Brain pericyte (primary cell): ENCODE results near the gene TOMM34.

ENCODE experiments used
- DNase-seq: peaks from one replicate; pipeline ENCODE4 v3.0.0-alpha.2; 2012; ENCODE audit warnings: low read depth, low spot score

The TOMM34 gene

GRCh38 chr20:44962483-44962882 lies 2.3 kb upstream of the TOMM34 start:
- no peak for DNase-seq

GRCh38 chr20:44961870-44962267 lies 1.7 kb upstream of the TOMM34 start:
- DNase-seq, result no peak

GRCh38 chr20:44961011-44961869 lies 1.0 kb upstream of the TOMM34 start:
- DNase-seq, result no peak

- DNase-seq, result no peak
Observed at GRCh38 chr20:44959638-44960102, 527 bp downstream of the TOMM34 start.

GRCh38 chr20:44959082-44959637 lies 1.0 kb downstream of the TOMM34 start:
- DNase-seq, result no peak

GRCh38 chr20:44958276-44958675 lies 1.9 kb downstream of the TOMM34 start:
- DNase-seq, result no peak

GRCh38 chr20:44956410-44956809 lies 3.8 kb downstream of the TOMM34 start:
- no peak for DNase-seq

GRCh38 chr20:44955270-44955669 lies 4.9 kb downstream of the TOMM34 start:
- DNase-seq, result no peak

- DNase-seq, result no peak
Observed at GRCh38 chr20:44954211-44954610, 6.0 kb downstream of the TOMM34 start.

GRCh38 chr20:44952731-44953130 lies 7.5 kb downstream of the TOMM34 start:
- no peak for DNase-seq

- no peak for DNase-seq
Observed at GRCh38 chr20:44950368-44950767, 9.8 kb downstream of the TOMM34 start.

GRCh38 chr20:44948513-44948912 lies 11.7 kb downstream of the TOMM34 start:
- no peak for DNase-seq

- no peak for DNase-seq
Observed at GRCh38 chr20:44948107-44948506, 12.1 kb downstream of the TOMM34 start.

GRCh38 chr20:44946271-44946852 lies 13.8 kb downstream of the TOMM34 start:
- DNase-seq, result no peak

- no peak for DNase-seq
Observed at GRCh38 chr20:44945261-44945660, 14.9 kb downstream of the TOMM34 start.

- no peak for DNase-seq
Observed at GRCh38 chr20:44943828-44944227, 16.4 kb downstream of the TOMM34 start.

GRCh38 chr20:44942264-44942973 lies 17.8 kb downstream of the TOMM34 start:
- no peak for DNase-seq

GRCh38 chr20:44941120-44941691 lies 19.0 kb downstream of the TOMM34 start:
- DNase-seq, result no peak

- no peak for DNase-seq
Observed at GRCh38 chr20:44938637-44939036, 21.6 kb downstream of the TOMM34 start.

GRCh38 chr20:44936510-44936909 lies 23.7 kb downstream of the TOMM34 start:
- DNase-seq, result no peak

- no peak for DNase-seq
Observed at GRCh38 chr20:44932916-44933315, 27.3 kb downstream of the TOMM34 start.

- DNase-seq, result no peak
Observed at GRCh38 chr20:44931911-44932310, 28.3 kb downstream of the TOMM34 start.
